Natural killer cell (primary cell): ENCODE data around the gene VPS26C. TPM values are rescaled to one million over a fixed set of nuclear protein-coding genes. Genes with fewer than 3 reads are reported as not detected.

Source experiments
- ATAC-seq, 3 donors: fragments of 150-1000 bp in 2 of 3; fragments of 200-7000 bp in 1 of 3; cut with Tn5 transposase; 1 replicate in 1 of 3; 2 replicates in 2 of 3; pipeline ENCODE4 v1.10.0; 2021; ENCODE audit warnings: mild to moderate bottlenecking in 2 of 3, moderate library complexity in 2 of 3
- DNase-seq, 2 donors: peaks; one replicate each; pipeline versions ENCODE4 v3.0.0 to v3.0.0-alpha.2; 2013 to 2021; ENCODE audit warnings: mixed read lengths in 1 of 2
- H3K27ac ChIP-seq: one replicate; pipeline ENCODE4 v1.5.1; 2013; ENCODE audit warnings: mild to moderate bottlenecking, low read length
- H3K27me3 ChIP-seq: one replicate; pipeline ENCODE4 v1.6.1; 2013; ENCODE audit warnings: low read length; ENCODE audit not compliant: control insufficient read depth, insufficient read depth
- H3K36me3 ChIP-seq: one replicate; pipeline ENCODE4 v1.6.1; 2013; ENCODE audit warnings: low read length; ENCODE audit not compliant: control insufficient read depth, insufficient read depth
- H3K4me1 ChIP-seq: one replicate; pipeline ENCODE4 v1.6.1; 2013; ENCODE audit warnings: low read length; ENCODE audit not compliant: control insufficient read depth, insufficient read depth
- H3K4me3 ChIP-seq: one replicate; pipeline ENCODE4 v1.5.1; 2013; ENCODE audit warnings: low read length
- H3K9me3 ChIP-seq: one replicate; pipeline ENCODE4 v1.6.1; 2013; ENCODE audit warnings: low read length; ENCODE audit not compliant: control insufficient read depth, insufficient read depth
- H3K27ac Mint-ChIP-seq, 2 donors: one replicate each; pipeline ENCODE4 v1.8.0; 2022; ENCODE audit warnings: mild to moderate bottlenecking in 2 of 2, mixed read lengths in 2 of 2, moderate library complexity in 1 of 2
- H3K27me3 Mint-ChIP-seq, 2 donors: one replicate each; pipeline ENCODE4 v1.8.0; 2022; ENCODE audit warnings: low read depth in 2 of 2, mixed read lengths in 2 of 2
- H3K36me3 Mint-ChIP-seq: one replicate; pipeline ENCODE4 v1.8.0; 2022; ENCODE audit warnings: mixed read lengths
- H3K4me1 Mint-ChIP-seq, 2 donors: one replicate each; pipeline ENCODE4 v1.8.0; 2022; ENCODE audit warnings: mixed read lengths in 2 of 2
- H3K4me3 Mint-ChIP-seq: one replicate; pipeline ENCODE4 v1.8.0; 2022; ENCODE audit warnings: mild to moderate bottlenecking, moderate library complexity, mixed read lengths
- H3K9me3 Mint-ChIP-seq, 2 donors: one replicate each; pipeline ENCODE4 v1.8.0; 2022; ENCODE audit warnings: mixed read lengths in 2 of 2
- WGBS: methylation state at CpG from one replicate; pipeline ENCODE4 v1.1.7; 2013; ENCODE audit warnings: missing lambda C conversion rate; ENCODE audit not compliant: insufficient coverage; 5-methylcytosine and 5-hydroxymethylcytosine counted together
- intact Hi-C: fragments of 100-400 bp; cut with micrococcal nuclease; formaldehyde crosslinking; loops from one replicate; pipeline ENCODE4 v1.14.2; 2022
- total RNA-seq, 4 donors: library from RNA; stranded (reverse); fragments of 120-200 nt in 1 of 4; gene quantifications; one replicate each; pipeline versions ENCODE4 v1.2.3 to v1.2.4, GENCODE V29; 2013 to 2022
- TF ChIP-seq, protein P1 (sequence below): fragments of 200-600 bp; IDR thresholded peaks from one replicate; pipeline ENCODE4 v1.8.0; 2022; ENCODE audit warnings: antibody characterized with exemption

Gene VPS26C
- total RNA-seq, 3 donors from 2014 or later (not counting 1 experiment from before 2014, with no cell fraction given), result 71.1 to 84.7 (median 72.2) TPM

DNA sequence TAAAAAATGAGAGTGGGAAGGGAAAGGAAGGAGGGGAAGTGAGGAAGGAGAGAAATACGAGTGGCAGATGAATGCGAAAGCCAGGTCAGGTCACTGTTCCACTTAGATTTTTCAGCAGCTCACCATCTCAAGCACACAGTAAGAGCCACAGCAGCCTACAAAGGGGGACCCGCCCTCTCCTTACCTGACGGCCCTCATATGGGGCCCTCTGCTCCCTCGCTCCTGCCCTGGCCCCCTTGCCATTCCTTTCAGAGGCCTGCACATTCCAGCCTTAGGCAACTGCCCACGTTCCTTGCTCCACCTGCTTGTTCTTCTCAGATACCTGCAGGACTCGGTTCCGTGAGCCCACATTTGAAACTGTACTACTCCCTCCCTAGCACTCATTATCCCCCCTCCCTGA lies 22.0 kb downstream of the VPS26C start:
- Histone ChIP-seq H3K4me3 (no peak overlapping the region), H3K4me1 (peaks cover 21% of the 10 kb centered on the region), H3K27ac (no peak overlapping the region), H3K9me3 (no peaks in the 10 kb centered on the region), H3K27me3 (no peaks in the 10 kb centered on the region), H3K36me3 (peaks cover 7% of the 10 kb centered on the region)
- Mint-ChIP-seq H3K4me1 (peaks cover 82 to 86% of the 10 kb centered on the region in 2 donors), H3K27ac (peak overlapping the region; percentile 78 to 81), H3K27me3 (no peaks in the 10 kb centered on the region), H3K4me3 (peak overlapping the region; percentile 66), H3K36me3 (no peaks in the 10 kb centered on the region), H3K9me3 (no peaks in the 10 kb centered on the region)
- intact Hi-C loops, result no loop called here
- TF ChIP-seq, protein P1, sequence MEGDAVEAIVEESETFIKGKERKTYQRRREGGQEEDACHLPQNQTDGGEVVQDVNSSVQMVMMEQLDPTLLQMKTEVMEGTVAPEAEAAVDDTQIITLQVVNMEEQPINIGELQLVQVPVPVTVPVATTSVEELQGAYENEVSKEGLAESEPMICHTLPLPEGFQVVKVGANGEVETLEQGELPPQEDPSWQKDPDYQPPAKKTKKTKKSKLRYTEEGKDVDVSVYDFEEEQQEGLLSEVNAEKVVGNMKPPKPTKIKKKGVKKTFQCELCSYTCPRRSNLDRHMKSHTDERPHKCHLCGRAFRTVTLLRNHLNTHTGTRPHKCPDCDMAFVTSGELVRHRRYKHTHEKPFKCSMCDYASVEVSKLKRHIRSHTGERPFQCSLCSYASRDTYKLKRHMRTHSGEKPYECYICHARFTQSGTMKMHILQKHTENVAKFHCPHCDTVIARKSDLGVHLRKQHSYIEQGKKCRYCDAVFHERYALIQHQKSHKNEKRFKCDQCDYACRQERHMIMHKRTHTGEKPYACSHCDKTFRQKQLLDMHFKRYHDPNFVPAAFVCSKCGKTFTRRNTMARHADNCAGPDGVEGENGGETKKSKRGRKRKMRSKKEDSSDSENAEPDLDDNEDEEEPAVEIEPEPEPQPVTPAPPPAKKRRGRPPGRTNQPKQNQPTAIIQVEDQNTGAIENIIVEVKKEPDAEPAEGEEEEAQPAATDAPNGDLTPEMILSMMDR, result no peak
- 79% methylated on average over 8 of the region's 8 CpGs for WGBS
- DNase-seq (no peak), ATAC-seq (no peak)

DNA sequence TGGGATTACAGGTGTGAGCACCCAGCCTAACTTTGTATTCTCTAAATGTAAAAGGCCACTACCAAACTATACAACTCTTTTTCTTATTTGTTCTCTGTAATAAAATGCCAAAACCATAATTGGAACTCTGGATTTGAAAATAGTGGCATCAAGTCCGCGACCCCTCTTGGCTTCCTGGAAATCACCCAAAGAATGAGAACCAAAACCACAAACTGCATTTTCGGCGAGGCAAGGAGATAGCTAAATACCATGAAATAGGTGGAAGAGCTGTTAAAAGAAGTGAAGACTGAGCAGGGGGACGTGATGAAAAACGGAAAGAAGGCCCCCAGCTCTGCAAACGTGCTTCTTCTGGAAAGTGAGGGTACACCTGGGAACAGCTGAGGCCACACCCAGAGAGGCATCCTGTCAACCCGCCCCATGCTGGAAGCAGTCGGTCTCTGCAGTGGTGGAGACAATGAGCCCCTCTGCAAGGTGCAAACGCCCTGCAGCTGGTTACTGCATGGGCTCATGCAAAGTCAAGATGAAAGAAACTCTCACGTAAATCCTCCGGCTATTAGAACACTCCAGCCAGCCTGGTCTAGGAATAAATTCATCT lies 22.5 kb downstream of the VPS26C start:
- Mint-ChIP-seq H3K4me1 (peaks cover 80 to 84% of the 10 kb centered on the region in 2 donors), H3K9me3 (no peaks in the 10 kb centered on the region), H3K27ac (peak overlapping the region; percentile 78 to 81), H3K36me3 (no peaks in the 10 kb centered on the region), H3K4me3 (peak overlapping the region; percentile 66), H3K27me3 (no peaks in the 10 kb centered on the region)
- Histone ChIP-seq H3K9me3 (no peaks in the 10 kb centered on the region), H3K4me3 (no peak overlapping the region), H3K27me3 (no peaks in the 10 kb centered on the region), H3K27ac (no peak overlapping the region), H3K4me1 (peaks cover 21% of the 10 kb centered on the region), H3K36me3 (peaks cover 10% of the 10 kb centered on the region)
- WGBS, result 26% methylated on average over 12 of the region's 12 CpGs
- DNase-seq (peak in 1 of 2 donors; percentile 18), ATAC-seq (peak in 2 of 3 donors; percentile 29 to 32)
- intact Hi-C loops, result no loop called here
- TF ChIP-seq, protein P1, result no peak

DNA sequence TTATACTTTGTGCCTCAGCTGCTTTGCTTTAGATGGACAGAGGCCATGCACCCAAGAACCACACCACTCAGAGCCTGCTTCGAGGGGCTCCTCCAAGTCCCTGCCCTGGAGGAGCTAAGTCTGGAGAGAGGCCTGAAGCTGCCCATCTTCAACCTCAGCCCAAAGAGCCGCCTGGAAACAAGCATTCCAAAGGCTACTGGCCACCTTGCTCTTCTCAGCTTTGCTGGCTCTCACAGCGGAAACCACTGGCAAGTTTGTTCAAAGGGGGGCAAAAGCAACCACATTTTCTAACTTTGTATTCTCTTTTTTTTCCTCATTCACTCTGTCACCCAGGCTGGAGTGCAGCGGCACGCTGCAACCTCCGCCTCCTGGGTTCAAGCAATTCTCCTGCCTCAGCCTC lies 23.2 kb downstream of the VPS26C start:
- 96% methylated on average over 6 of the region's 6 CpGs for WGBS
- peaks cover 80 to 84% of the 10 kb centered on the region in 2 donors for H3K4me1 Mint-ChIP-seq
- no peak overlapping the region for H3K4me3 Mint-ChIP-seq
- H3K36me3 Mint-ChIP-seq, result no peaks in the 10 kb centered on the region
- no peak overlapping the region for H3K4me3 ChIP-seq
- ATAC-seq (no peak), DNase-seq (no peak)
- peaks cover 14% of the 10 kb centered on the region for H3K36me3 ChIP-seq
- H3K9me3 ChIP-seq, result no peaks in the 10 kb centered on the region
- H3K27ac Mint-ChIP-seq, result peak overlapping the region; percentile 78 to 81
- TF ChIP-seq, protein P1, result no peak
- H3K27ac ChIP-seq, result no peak overlapping the region
- H3K4me1 ChIP-seq, result peaks cover 22% of the 10 kb centered on the region
- no peaks in the 10 kb centered on the region for H3K27me3 Mint-ChIP-seq
- H3K27me3 ChIP-seq, result no peaks in the 10 kb centered on the region
- intact Hi-C loops, result no loop called here
- H3K9me3 Mint-ChIP-seq, result no peaks in the 10 kb centered on the region

DNA sequence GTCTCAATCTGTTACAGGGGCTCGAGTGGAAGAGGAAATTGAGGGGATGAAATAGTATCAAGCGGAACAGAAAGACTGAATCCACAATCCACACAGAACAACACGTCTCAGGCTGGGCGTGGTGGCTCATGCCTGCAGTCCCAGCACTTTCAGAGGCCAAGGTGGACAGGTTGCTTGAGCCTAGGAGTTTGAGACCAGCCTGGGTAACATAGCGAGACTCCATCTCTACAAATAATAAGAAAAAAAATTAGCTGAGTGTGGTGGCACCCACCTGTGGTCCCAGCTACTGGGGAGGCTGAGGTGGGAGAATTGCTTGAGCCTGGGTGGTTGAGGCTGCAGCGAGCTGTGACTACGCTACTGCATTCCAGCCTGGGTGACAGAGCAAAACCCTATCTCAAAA lies 25.7 kb downstream of the VPS26C start:
- Mint-ChIP-seq H3K27me3 (no peaks in the 10 kb centered on the region), H3K4me1 (peaks cover 84 to 86% of the 10 kb centered on the region in 2 donors), H3K36me3 (no peaks in the 10 kb centered on the region), H3K4me3 (no peak overlapping the region), H3K9me3 (no peaks in the 10 kb centered on the region), H3K27ac (peak overlapping the region; percentile 62 to 89)
- H3K27me3 ChIP-seq, result no peaks in the 10 kb centered on the region
- 92% methylated on average over 6 of the region's 7 CpGs for WGBS
- intact Hi-C loops, result no loop called here
- no peak overlapping the region for H3K4me3 ChIP-seq
- no peak overlapping the region for H3K27ac ChIP-seq
- H3K36me3 ChIP-seq, result peaks cover 29% of the 10 kb centered on the region
- TF ChIP-seq, protein P1, result no peak
- DNase-seq, result no peak
- peaks cover 36% of the 10 kb centered on the region for H3K4me1 ChIP-seq
- H3K9me3 ChIP-seq, result no peaks in the 10 kb centered on the region
- ATAC-seq, result no peak
